Fibroblast of pulmonary artery (primary cell): ENCODE results near the gene TAS1R3.

Experiments
- DNase-seq: peaks from one replicate; pipeline ENCODE4 v3.0.0-alpha.2; 2010; ENCODE audit warnings: low read depth
- H3K4me3 ChIP-seq: replicated peaks from 2 replicates; pipeline ENCODE4 v1.5.1; 2011; ENCODE audit warnings: low read depth, mild to moderate bottlenecking, control low read depth, low read length, moderate library complexity
- CTCF ChIP-seq: IDR thresholded peaks from 2 replicates; pipeline ENCODE4 v1.5.1; 2011; ENCODE audit warnings: mild to moderate bottlenecking, control low read depth, low read length, inconsistent platforms; ENCODE audit errors: missing control alignments

TAS1R3 gene

GRCh38 chr1:1328254-1328653 lies 2.8 kb upstream of the TAS1R3 start:
- H3K4me3 ChIP-seq, result no peak overlapping the region
- no peak for TF ChIP-seq CTCF
- no peak for DNase-seq

GRCh38 chr1:1329304-1330210 lies 1.5 kb upstream of the TAS1R3 start:
- no peak for TF ChIP-seq CTCF
- H3K4me3 ChIP-seq, result no peak overlapping the region
- no peak for DNase-seq

- H3K4me3 ChIP-seq, result no peak overlapping the region
- DNase-seq, result no peak
- no peak for TF ChIP-seq CTCF
These were observed 563 bp upstream of the TAS1R3 start for GRCh38 chr1:1330366-1331067.

GRCh38 chr1:1332031-1332755 lies 1.1 kb downstream of the TAS1R3 start:
- no peak for TF ChIP-seq CTCF
- H3K4me3 ChIP-seq, result no peak overlapping the region
- DNase-seq, result no peak

- no peak overlapping the region for H3K4me3 ChIP-seq
- TF ChIP-seq CTCF, result no peak
- DNase-seq, result no peak
These were observed 1.8 kb downstream of the TAS1R3 start for GRCh38 chr1:1332774-1333480.

GRCh38 chr1:1333551-1334241 lies 2.6 kb downstream of the TAS1R3 start:
- no peak for DNase-seq
- H3K4me3 ChIP-seq, result no peak overlapping the region
- TF ChIP-seq CTCF, result no peak
